ENCODE data around the gene METTL16. TPM values are rescaled to one million over a fixed set of nuclear protein-coding genes. Genes with fewer than 3 reads are reported as not detected.

The METTL16 gene
- total and polyA plus RNA-seq, 11 donors: 13.9 to 32.0 (median 24.3) TPM

GRCh38 chr17:2485543-2485942, 26.1 kb downstream of the METTL16 start:
- intact Hi-C loops (cut with DNase I): loop anchor here in 1 of 10 donors (10.0 kb wide), 1 partner anchor 189 kb away; no protein-coding TSS in a partner anchor
- peak overlapping the region in 9 of 12 donors; percentile 25 to 73 (median 63) for H3K27ac ChIP-seq
- no peaks in the 10 kb centered on the region for H3K9me3 ChIP-seq
- WGBS, 4 donors: 92 to 95% (median 94%) methylated on average over 5 of the region's 5 CpGs
- TF ChIP-seq POLR2A (IDR thresholded peaks at IDR 0.05) (no peak), CTCF (IDR thresholded peaks at IDR 0.05) (no peak)
- DNase-seq (no peak), ATAC-seq (peak in 3 of 4 donors; percentile 6 to 15 (median 11))
- H3K4me3 ChIP-seq: peak overlapping the region in 10 of 12 donors; percentile 25 to 47 (median 40)
- no peaks in the 10 kb centered on the region for H3K36me3 ChIP-seq
- H3K4me1 ChIP-seq: peaks cover 0 to 56% (median 27%) of the 10 kb centered on the region in 12 donors
- H3K27me3 ChIP-seq: no peaks in the 10 kb centered on the region

- WGBS, 4 donors: 86 to 96% (median 92%) methylated on average over 3 to 8 of the region's 8 CpGs
These were observed 26.8 kb downstream of the METTL16 start for GRCh38 chr17:2484876-2485275.

GRCh38 chr17:2483084-2483483, 28.6 kb downstream of the METTL16 start:
- H3K27ac ChIP-seq: no peak overlapping the region
- ATAC-seq: no peak

More at GRCh38 chr17:2484876-2485275, 26.8 kb downstream of the METTL16 start:
- no peaks in the 10 kb centered on the region for H3K9me3 ChIP-seq
- H3K27ac ChIP-seq: no peak overlapping the region
- DNase-seq: no peak
- intact Hi-C loops (cut with DNase I): loop anchor here in 1 of 10 donors (10.0 kb wide), 1 partner anchor 190 kb away; no protein-coding TSS in a partner anchor
- H3K36me3 ChIP-seq: peaks cover 0 to 4% (median 0%) of the 10 kb centered on the region in 9 donors
- H3K4me3 ChIP-seq: no peak overlapping the region
- TF ChIP-seq POLR2A (IDR thresholded peaks at IDR 0.05) (no peak), CTCF (IDR thresholded peaks at IDR 0.05) (no peak)
- H3K4me1 ChIP-seq: peaks cover 0 to 50% (median 25%) of the 10 kb centered on the region in 12 donors
- H3K27me3 ChIP-seq: no peaks in the 10 kb centered on the region
- peak in 1 of 4 donors; percentile 10 for ATAC-seq

More at GRCh38 chr17:2483084-2483483, 28.6 kb downstream of the METTL16 start:
- intact Hi-C loops (cut with DNase I): loop anchor here in 1 of 10 donors (10.0 kb wide), 1 partner anchor 192 kb away; no protein-coding TSS in a partner anchor
- 91 to 95% (median 94%) methylated on average over 1 of the region's 1 CpG for WGBS, 4 donors
- Histone ChIP-seq H3K9me3 (no peaks in the 10 kb centered on the region), H3K36me3 (peaks cover 0 to 10% (median 0%) of the 10 kb centered on the region in 9 donors), H3K4me3 (no peak overlapping the region), H3K4me1 (peaks cover 0 to 42% (median 25%) of the 10 kb centered on the region in 12 donors), H3K27me3 (no peaks in the 10 kb centered on the region)
- TF ChIP-seq POLR2A (IDR thresholded peaks at IDR 0.05) (no peak), CTCF (IDR thresholded peaks at IDR 0.05) (no peak)
- no peak for DNase-seq

All from heart left ventricle (tissue), 16 donors.